ENCODE measurements around the gene COL6A3. TPM values are rescaled to one million over a fixed set of nuclear protein-coding genes. Genes with fewer than 3 reads are reported as not detected.

COL6A3 gene
- total and polyA plus RNA-seq, 7 donors: 2.8 to 715 (median 233) TPM

DNA sequence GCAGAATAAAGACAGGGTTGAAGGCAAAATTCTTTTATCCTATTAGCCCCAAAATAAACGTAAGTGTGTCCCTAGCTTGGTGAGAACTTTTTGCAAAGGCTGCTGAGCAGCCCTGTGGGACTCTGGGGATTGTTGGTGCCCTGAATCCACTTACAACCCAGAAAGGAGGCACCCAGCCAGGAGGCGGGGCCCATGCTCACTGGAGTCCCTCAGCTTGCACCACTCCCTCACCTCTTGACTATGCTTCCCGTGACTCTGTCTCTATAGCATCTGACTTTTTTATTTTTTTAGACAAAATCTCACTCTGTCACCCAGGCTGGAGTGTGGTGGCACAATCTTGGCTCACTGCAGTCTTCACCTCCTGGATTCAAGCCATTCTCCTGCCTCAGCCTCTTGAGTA is 15.8 kb upstream of the COL6A3 start:
- Histone ChIP-seq H3K4me3 (no peak overlapping the region), H3K36me3 (no peaks in the 10 kb centered on the region), H3K27me3 (no peaks in the 10 kb centered on the region), H3K9me3 (no peaks in the 10 kb centered on the region), H3K27ac (no peak overlapping the region), H3K4me1 (peaks cover 0 to 23% (median 7%) of the 10 kb centered on the region in 4 donors)
- TF ChIP-seq POLR2AphosphoS5 (IDR thresholded peaks at IDR 0.05): no peak
- no peak for TF ChIP-seq POLR2A (IDR thresholded peaks at IDR 0.05)
- no peak for TF ChIP-seq EP300 (IDR thresholded peaks at IDR 0.05)
- no peak for TF ChIP-seq CTCF (IDR thresholded peaks at IDR 0.05)
- WGBS, 2 donors: 53 to 72% methylated on average over 3 of the region's 3 CpGs
- intact Hi-C loops (cut with DNase I): loop anchor here (5.0 kb wide), 1 partner anchor 143 kb away; no protein-coding TSS in a partner anchor
- DNase-seq: no peak

- WGBS, 2 donors: 88 to 90% methylated on average over 5 of the region's 5 CpGs
- no peak for TF ChIP-seq POLR2AphosphoS5 (IDR thresholded peaks at IDR 0.05)
- no peak for TF ChIP-seq CTCF (IDR thresholded peaks at IDR 0.05)
- TF ChIP-seq POLR2A (IDR thresholded peaks at IDR 0.05): no peak
- TF ChIP-seq EP300 (IDR thresholded peaks at IDR 0.05): no peak
- H3K27ac ChIP-seq: no peak overlapping the region
- H3K9me3 ChIP-seq: no peaks in the 10 kb centered on the region
- H3K4me1 ChIP-seq: peaks cover 0 to 14% (median 4%) of the 10 kb centered on the region in 4 donors
- no peaks in the 10 kb centered on the region for H3K36me3 ChIP-seq
- intact Hi-C loops (cut with DNase I): no loop called here
- no peak overlapping the region for H3K4me3 ChIP-seq
- no peaks in the 10 kb centered on the region for H3K27me3 ChIP-seq
- DNase-seq: no peak
These were observed 14.0 kb upstream of the COL6A3 start for GRCh38 chr2:237427769-237428506.

DNA sequence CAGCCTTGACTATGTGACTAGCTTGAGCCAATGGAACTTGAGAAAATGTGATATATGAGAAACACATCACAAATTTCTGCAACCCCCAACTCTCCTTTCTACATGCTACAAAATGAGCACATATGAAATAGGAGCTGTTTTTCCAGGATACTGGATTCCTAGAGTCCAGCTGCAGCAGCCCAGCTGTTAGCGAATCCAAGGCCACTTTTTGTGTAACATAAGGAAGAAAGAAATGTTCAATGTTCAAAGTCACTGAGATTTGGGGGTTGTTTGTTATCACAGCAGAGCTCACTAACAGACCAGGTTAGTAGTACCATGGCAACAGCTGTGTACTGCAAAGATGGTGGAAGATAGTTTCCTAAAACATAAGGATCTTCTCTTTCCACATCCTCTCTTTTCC is 12.6 kb upstream of the COL6A3 start:
- no peak for DNase-seq
- intact Hi-C loops (cut with DNase I): no loop called here
- Histone ChIP-seq H3K9me3 (no peaks in the 10 kb centered on the region), H3K4me1 (peaks cover 0 to 15% (median 10%) of the 10 kb centered on the region in 4 donors), H3K27me3 (no peaks in the 10 kb centered on the region), H3K36me3 (no peaks in the 10 kb centered on the region), H3K27ac (no peak overlapping the region), H3K4me3 (no peak overlapping the region)
- WGBS, 2 donors: 93 to 99% methylated on average over 1 of the region's 1 CpG
- no peak for TF ChIP-seq EP300 (IDR thresholded peaks at IDR 0.05)
- TF ChIP-seq POLR2AphosphoS5 (IDR thresholded peaks at IDR 0.05): no peak
- no peak for TF ChIP-seq POLR2A (IDR thresholded peaks at IDR 0.05)
- TF ChIP-seq CTCF (IDR thresholded peaks at IDR 0.05): no peak

- Histone ChIP-seq H3K27me3 (no peaks in the 10 kb centered on the region), H3K9me3 (no peaks in the 10 kb centered on the region), H3K27ac (no peak overlapping the region), H3K4me3 (no peak overlapping the region), H3K36me3 (no peaks in the 10 kb centered on the region), H3K4me1 (peaks cover 0 to 19% (median 14%) of the 10 kb centered on the region in 4 donors)
- intact Hi-C loops (cut with DNase I): no loop called here
- TF ChIP-seq POLR2A (IDR thresholded peaks at IDR 0.05) (no peak), CTCF (IDR thresholded peaks at IDR 0.05) (no peak), EP300 (IDR thresholded peaks at IDR 0.05) (no peak), POLR2AphosphoS5 (IDR thresholded peaks at IDR 0.05) (no peak)
- DNase-seq: no peak
- 61 to 74% methylated on average over 3 of the region's 3 CpGs for WGBS, 2 donors
These were observed 11.4 kb upstream of the COL6A3 start for GRCh38 chr2:237425320-237425719.

All from sigmoid colon (tissue), 7 donors.